ENCODE data around the gene ZNF169. TPM values are rescaled to one million over a fixed set of nuclear protein-coding genes. Genes with fewer than 3 reads are reported as not detected.
A peak's percentile ranks its signal among the peaks of the same experiment; 100 is the strongest.
"Not testable (repeated sequence)": the region's sequence is repeated elsewhere in the genome, so short reads cannot be mapped to it uniquely, and the experiment has no call there.

Gene ZNF169
- total RNA-seq, 2 experiments from 2014 or later: 6.4 to 6.7 TPM

DNA sequence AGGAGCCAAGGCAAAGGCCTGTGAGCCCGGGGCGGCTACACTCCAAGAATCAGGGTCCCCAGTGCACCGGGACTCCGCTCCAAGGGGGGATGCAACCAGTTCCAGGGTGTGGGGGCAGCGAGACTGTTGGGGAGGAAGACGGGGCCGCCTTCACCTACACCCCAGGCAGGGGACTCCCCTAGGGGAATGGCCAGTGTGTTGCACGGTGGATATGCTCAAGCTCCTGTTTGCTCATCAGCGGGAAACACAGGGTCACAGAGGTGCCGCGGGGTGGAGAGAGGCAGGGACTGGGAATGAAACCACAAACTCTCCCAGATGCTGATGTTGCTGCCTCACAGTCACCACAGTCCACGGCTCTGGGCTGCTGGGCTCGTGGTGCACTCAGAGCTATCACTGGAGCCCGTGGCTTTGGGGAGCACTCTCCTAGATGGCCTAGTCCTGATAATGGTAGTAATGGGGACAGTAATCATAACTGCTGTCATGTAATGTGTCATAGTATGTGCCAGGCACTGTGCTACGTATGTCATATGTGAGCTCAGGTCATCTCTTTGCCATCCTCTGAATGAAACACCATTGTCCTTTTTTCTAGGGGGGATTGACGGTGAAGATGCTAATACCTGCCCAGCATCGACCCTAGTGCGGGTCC is 64.2 kb downstream of the ZNF169 start:
- POLR2A ChIA-PET; intact Hi-C loops (cut with DNase I, micrococcal nuclease); CTCF ChIA-PET; H3K4me1 Mint-ChIP-seq; H3K27ac Mint-ChIP-seq; DNase-seq; H3K9me3 Mint-ChIP-seq (ENCODE audit: low read depth); H3K36me3 Mint-ChIP-seq (ENCODE audit: low read depth); H3K27me3 Mint-ChIP-seq; H3K4me3 Mint-ChIP-seq; ATAC-seq: not testable (repeated sequence)

DNA sequence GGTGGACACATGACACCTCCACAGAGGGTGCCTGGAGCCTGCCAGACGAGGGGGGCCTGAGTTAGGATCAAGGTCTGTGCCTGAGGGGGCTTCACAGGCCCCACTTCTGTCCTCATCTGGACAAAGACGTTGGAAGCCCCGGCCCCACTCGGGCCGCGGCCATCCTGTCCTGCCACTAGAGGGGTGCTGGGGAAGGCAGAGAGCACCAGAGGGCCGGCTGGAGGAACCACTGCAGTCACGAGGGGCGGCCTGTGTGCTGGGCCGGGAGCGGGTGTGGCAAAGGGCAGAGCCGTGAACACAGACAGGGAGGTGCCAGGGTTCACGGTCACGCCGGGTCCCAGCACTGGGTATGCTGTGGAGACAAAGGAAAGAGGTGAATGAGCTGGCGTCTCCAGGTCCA is 66.5 kb downstream of the ZNF169 start:
- H3K27me3 Mint-ChIP-seq; H3K9me3 Mint-ChIP-seq (ENCODE audit: low read depth); ATAC-seq; intact Hi-C loops (cut with DNase I, micrococcal nuclease); CTCF ChIA-PET; H3K4me3 Mint-ChIP-seq; DNase-seq; POLR2A ChIA-PET; H3K36me3 Mint-ChIP-seq (ENCODE audit: low read depth); H3K4me1 Mint-ChIP-seq; H3K27ac Mint-ChIP-seq: not testable (repeated sequence)

DNA sequence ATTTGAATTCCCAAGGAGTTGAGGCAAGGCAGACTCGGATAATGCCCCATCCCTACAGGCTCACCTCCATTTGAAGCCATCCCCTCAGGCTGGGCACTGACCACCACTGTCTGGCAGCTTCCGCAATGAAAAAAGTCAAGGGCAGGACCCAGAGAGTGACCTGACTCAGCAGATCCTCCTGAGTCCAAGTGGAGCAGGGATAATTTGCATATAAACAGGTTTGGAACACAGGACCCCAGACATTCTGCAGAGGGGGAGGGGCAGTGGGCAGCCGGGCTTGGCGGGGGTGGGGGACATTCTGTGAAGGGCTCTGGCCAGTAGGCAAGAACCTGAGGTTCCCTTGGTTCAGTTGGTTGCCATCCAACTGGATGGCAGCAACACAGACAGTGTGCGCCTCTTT is 69.4 kb downstream of the ZNF169 start, which contains the start of gene NUTM2F:
NUTM2F (minus strand) TSS at position 101 of the 400 bp plus-strand sequence; CDS start at position 80, 21 bp downstream.
- intact Hi-C loops (cut with DNase I, micrococcal nuclease); H3K4me3 Mint-ChIP-seq; CTCF ChIA-PET; POLR2A ChIA-PET; H3K9me3 Mint-ChIP-seq (ENCODE audit: low read depth); DNase-seq; H3K36me3 Mint-ChIP-seq (ENCODE audit: low read depth); ATAC-seq; H3K4me1 Mint-ChIP-seq; H3K27ac Mint-ChIP-seq; H3K27me3 Mint-ChIP-seq: not testable (repeated sequence)

DNA sequence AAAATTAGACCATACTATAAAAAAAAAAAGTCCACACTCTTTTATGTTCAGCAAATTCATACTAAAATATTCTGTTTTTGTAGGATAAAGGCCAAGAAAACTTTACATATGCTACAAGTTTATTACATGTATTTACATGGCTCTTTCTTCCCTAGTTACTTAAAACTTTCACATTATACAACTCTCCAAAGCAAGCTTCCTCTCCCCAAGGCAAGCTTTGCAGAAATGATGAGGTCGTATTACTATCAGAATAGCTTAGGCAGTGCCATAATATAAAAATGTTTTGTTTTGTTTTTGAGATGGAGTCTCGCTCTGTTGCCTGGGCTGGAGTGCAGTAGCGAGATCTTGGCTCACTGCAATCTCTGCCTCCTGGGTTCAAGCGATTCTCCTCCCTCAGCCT is 77.3 kb downstream of the ZNF169 start:
- CTCF ChIA-PET; H3K27ac Mint-ChIP-seq; H3K4me1 Mint-ChIP-seq; ATAC-seq; intact Hi-C loops (cut with DNase I, micrococcal nuclease); H3K9me3 Mint-ChIP-seq (ENCODE audit: low read depth); H3K27me3 Mint-ChIP-seq; H3K4me3 Mint-ChIP-seq; POLR2A ChIA-PET; H3K36me3 Mint-ChIP-seq (ENCODE audit: low read depth); DNase-seq: not testable (repeated sequence)

DNA sequence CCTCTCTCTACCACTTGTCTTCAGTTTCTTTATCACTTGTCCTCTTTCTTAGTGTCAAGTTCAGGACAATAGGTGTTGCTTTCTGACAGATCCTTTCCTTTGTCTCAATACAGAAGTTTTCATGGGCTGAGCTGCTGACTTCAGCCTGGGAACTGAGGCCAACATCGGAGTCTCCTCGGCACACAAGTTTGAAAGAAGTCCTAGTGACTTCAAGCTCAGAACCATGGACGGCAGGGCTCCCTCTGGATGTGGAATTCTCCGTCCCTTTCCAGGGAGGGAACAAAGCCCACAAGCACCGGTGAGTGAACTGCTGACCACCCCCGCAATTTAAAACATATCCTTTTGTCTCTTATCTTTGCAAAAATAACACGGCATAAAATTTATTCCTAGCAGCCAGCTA is 79.6 kb downstream of the ZNF169 start:
- H3K36me3 Mint-ChIP-seq (ENCODE audit: low read depth); DNase-seq; intact Hi-C loops (cut with DNase I, micrococcal nuclease); CTCF ChIA-PET; H3K4me1 Mint-ChIP-seq; H3K4me3 Mint-ChIP-seq; ATAC-seq; H3K9me3 Mint-ChIP-seq (ENCODE audit: low read depth); POLR2A ChIA-PET; H3K27ac Mint-ChIP-seq; H3K27me3 Mint-ChIP-seq: not testable (repeated sequence)

DNA sequence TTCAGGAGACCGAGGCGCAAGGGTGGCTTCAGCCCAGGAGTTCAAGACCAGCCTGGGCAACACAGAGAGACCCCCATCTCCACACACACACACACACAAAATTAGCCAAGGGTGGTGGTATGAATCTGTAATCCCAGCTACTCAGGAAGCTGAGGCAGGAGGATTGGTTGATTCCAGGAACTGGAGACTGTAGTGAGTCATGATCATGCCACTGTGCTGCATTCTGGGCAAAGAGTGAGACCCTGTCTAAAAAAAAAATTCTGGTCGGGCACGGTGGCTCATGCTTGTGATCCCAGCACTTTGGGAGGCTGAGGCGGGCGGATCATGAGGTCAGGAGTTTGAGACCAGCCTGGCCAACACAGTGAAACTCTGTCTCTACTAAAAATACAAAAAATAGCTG is 80.6 kb downstream of the ZNF169 start:
- POLR2A ChIA-PET; H3K27me3 Mint-ChIP-seq; CTCF ChIA-PET; ATAC-seq; H3K4me3 Mint-ChIP-seq; H3K27ac Mint-ChIP-seq; DNase-seq; intact Hi-C loops (cut with DNase I, micrococcal nuclease); H3K36me3 Mint-ChIP-seq (ENCODE audit: low read depth); H3K4me1 Mint-ChIP-seq; H3K9me3 Mint-ChIP-seq (ENCODE audit: low read depth): not testable (repeated sequence)

DNA sequence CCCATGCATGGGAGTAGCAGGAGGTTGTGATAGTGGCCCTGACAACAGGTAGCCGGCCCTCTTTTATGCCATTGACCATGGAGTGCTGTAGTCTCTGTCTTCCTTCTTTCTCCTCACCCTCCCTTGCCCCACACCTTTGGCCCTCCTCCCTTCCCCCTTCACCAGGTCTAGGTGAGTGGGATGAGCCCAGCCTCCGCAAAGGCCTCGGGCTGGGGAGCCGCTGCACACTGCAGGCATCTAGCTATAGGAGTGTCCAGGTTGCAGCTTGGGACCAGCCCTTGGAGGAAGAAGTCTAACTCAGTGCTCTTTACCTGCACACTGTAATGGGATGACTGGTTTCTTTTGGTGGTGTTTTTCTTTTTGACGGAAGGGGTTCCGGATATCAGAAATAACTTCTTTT is 81.7 kb downstream of the ZNF169 start:
- H3K27me3 Mint-ChIP-seq; H3K4me1 Mint-ChIP-seq; DNase-seq; H3K27ac Mint-ChIP-seq; intact Hi-C loops (cut with DNase I, micrococcal nuclease); ATAC-seq; CTCF ChIA-PET; H3K4me3 Mint-ChIP-seq; H3K36me3 Mint-ChIP-seq (ENCODE audit: low read depth); H3K9me3 Mint-ChIP-seq (ENCODE audit: low read depth); POLR2A ChIA-PET: not testable (repeated sequence)

DNA sequence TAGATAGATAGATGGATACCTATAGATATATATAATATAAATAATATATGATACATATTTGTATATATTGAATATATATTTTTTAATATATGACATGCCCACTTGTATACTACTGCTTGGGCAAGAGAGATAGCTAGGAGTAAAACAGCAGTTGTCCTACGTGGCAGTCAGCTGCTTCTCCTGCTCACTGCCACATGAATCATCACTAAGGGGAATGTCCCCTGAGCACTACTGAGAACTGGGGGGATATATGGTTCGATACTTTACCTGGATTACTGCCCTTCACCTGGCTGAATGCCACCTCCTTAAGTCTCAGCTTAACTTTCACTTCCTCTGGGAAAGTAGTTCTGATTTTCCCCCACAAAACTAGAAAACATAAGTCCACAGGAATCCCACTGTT is 82.6 kb downstream of the ZNF169 start:
- intact Hi-C loops (cut with DNase I, micrococcal nuclease); CTCF ChIA-PET; H3K4me1 Mint-ChIP-seq; ATAC-seq; POLR2A ChIA-PET; H3K27ac Mint-ChIP-seq; H3K9me3 Mint-ChIP-seq (ENCODE audit: low read depth); DNase-seq; H3K36me3 Mint-ChIP-seq (ENCODE audit: low read depth); H3K4me3 Mint-ChIP-seq; H3K27me3 Mint-ChIP-seq: not testable (repeated sequence)

DNA sequence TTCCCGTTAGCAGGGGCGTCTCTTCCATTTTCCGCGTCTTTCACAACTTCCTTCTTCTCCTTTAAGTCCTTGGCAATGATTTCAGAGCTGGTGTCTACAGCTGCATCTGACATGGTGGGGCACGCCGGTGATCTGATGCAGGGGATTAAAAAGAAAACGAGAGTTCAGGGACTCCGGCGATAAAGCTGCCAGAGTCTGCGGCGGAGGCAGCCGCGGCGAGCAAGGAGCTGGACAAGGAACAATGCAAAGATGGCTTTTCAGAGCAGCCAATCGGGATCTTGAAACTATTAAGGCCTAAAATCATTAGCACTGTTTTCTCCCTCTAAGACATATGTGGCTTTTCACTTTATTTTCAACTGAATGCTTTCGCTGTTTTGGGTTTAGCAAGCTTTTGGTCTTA is 88.4 kb downstream of the ZNF169 start:
- H3K27me3 Mint-ChIP-seq; intact Hi-C loops (cut with DNase I, micrococcal nuclease); POLR2A ChIA-PET; CTCF ChIA-PET; H3K36me3 Mint-ChIP-seq (ENCODE audit: low read depth); H3K4me1 Mint-ChIP-seq; DNase-seq; ATAC-seq; H3K9me3 Mint-ChIP-seq (ENCODE audit: low read depth); H3K4me3 Mint-ChIP-seq: not testable (repeated sequence)
- H3K27ac Mint-ChIP-seq: peak overlapping the region; percentile 69

DNA sequence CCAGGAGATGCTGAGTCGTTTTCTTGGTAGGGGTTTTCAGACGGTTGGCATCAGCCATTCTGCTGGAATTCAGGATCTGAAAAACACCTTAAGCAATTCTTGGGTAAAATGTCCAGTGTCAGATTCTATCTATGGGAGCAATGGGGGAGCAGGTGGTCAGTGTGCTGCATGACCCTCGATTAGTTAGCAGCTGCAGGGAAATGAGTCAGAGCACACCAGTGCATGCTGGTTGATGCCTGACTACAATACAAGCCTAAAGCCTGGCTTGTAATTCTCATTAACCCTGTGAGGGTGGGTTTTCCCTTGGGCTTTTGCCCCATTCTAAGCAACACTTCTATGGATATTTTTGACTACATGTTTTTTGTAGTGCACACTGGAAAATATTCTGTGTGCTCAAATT is 89.7 kb downstream of the ZNF169 start:
- not testable (repeated sequence) for ATAC-seq, DNase-seq

More for the DNA sequence above, 89.7 kb downstream of the ZNF169 start:
- H3K36me3 Mint-ChIP-seq (ENCODE audit: low read depth); H3K9me3 Mint-ChIP-seq (ENCODE audit: low read depth); H3K27me3 Mint-ChIP-seq; H3K4me1 Mint-ChIP-seq; H3K4me3 Mint-ChIP-seq; POLR2A ChIA-PET; CTCF ChIA-PET; H3K27ac Mint-ChIP-seq; intact Hi-C loops (cut with DNase I, micrococcal nuclease): not testable (repeated sequence)

Other genes with a start within 250 kb of the ZNF169 start
- gene PTPDC1, start 174.8 kb upstream of the ZNF169 start, total RNA-seq: 1 to 10 TPM; 5.4 to 5.6 TPM
- not detected for gene NUTM2F, start 69.3 kb downstream of the ZNF169 start, total RNA-seq

All from activated CD4-positive, alpha-beta T cell treated with anti-CD3 and anti-CD28 coated beads for 36 hours (primary cell).